ENCODE measurements around the gene LRMDA.

Gene LRMDA

DNA sequence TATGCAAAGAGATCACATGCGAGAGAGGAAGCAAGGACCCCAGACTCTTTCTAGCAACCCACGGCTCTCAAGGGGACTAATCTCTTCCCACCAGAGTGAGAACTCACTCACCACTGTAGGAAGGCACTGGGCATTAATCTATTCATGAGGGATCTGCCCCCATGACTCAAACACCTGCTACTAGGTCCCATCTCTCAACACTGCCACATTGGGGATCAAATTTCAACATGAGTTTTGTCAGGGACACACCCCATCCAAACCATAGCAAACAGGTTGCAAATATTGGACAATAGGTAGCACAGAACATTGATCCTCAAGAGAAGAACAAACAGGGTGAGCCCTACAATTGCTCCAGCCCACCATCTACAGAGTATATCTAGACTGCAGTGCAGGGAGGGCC, 740.6 kb downstream of the LRMDA start:
- DNase-seq (ENCODE audit: low read depth) = no peak

DNA sequence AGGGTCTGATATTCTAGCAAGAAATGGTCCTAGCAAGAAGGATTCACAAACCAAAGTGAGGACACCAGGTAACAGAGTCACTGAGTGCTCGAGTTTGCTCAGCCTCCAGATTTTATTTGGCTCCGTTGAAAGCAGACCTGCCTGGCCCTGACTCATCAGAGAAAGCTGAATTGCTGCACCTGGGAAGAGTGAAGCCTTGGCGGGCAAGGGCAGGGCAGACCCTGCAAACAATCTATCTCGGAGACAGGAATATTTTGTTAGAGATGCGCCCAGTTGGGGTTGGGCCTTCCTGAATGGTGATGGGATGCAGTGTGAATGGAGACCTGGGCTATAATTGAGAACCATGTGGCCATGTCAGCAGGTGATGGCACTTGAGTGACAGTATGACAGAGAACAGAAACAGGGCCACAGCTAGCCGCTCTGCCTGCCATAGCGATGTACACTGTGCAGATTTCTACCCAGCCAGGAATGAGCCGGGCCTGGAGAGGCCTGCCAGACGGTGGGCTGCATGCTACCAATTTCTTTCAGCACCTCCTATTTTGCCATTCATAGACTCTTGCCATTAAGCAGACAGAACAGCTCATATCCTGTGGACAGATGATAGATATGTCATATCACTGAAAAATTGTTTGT, 744.2 kb downstream of the LRMDA start:
- DNase-seq (ENCODE audit: low read depth) = no peak

DNA sequence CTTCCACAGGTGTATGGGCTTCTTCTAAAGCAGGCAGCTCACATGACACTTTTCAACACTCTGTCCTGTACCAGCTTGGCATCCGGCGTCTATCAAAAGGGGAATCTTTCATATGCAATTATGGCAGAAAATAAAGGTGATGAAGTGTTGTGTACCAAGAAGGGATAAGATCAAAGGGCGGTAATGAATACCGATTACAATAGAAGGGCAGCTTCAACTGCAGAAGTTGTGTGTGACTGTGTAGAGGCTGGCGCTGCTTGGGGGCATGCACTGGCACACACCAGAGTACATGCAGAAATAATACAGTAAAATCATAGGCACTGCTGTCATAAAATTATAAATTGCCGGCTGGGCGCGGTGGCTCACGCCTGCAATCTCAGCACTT, 744.7 kb downstream of the LRMDA start:
- no peak for DNase-seq (ENCODE audit: low read depth)

DNA sequence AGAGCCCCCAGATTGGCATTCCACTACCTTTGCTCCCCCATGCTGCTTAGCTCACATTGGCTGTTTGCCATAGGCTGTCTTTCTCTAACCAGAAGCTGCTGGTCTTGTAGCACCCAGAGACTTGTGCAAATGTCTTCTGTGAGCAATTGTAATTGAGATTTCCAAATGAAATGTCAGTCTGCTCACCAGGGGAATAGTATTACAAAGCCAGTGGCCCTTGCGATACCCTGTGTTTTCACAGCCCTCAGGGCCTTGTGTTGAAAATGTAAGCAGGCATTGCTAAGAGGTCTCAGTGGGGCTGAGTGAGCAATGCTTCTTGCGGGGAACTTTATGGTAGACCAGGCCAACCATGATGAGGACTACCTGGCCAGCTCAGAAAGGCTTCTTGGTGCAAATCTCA, 746.5 kb downstream of the LRMDA start:
- DNase-seq (ENCODE audit: low read depth) = no peak

DNA sequence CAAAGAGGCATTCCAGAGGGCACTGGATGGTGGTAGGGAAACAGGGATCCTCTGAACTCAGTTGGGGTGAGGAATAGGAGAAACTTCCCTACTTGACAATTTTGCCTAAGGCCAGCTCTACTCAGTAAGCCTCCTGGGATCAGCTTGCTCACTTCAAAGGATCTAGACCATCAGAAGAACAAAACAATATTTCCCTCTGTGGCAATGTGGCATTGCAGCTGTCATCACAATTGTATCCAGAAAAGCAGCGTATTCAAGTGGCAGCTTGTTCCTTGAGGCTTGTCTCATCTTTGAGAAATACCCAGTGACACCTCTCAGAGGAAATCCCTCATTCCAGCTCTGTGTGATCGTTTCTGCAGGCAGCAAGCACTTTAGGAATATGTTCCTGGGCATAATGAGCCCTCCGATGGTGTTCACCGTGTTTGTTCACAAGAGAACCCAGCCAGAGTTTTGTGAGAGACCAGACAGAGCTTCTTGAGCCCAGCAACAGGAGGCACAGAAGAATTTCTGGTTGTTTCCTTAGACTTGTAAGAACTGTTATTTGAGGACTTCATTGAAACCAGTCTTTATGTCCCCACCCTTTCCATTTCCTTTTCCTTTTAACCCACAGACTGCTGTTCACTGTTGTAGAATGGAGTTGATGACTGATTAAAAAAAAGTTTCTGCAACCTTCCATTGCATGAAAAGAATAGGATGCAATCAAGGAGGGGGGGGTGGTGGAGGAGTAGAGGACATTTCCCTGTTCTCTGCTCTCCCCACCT, 747.3 kb downstream of the LRMDA start:
- no peak for DNase-seq (ENCODE audit: low read depth)

DNA sequence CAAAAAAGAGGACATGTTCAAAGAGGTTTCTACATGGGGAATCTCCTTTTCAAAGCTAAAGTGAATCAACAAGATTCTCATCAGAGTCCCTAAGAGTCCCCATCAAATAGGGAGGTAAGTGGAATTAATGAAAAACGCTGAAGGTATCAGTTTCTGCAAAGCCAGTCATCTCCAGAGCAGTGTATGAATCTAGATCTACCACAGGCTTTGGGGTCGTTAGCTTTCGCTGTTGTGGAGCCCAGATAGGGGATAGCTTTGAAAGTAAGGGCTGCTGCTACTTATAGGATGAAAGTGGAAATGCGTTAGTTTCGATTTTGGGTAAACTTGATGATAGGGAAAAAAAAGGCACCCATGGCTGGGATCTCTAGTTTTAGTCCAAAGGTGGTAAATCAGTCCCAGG, 748.4 kb downstream of the LRMDA start:
- DNase-seq (ENCODE audit: low read depth) = no peak

DNA sequence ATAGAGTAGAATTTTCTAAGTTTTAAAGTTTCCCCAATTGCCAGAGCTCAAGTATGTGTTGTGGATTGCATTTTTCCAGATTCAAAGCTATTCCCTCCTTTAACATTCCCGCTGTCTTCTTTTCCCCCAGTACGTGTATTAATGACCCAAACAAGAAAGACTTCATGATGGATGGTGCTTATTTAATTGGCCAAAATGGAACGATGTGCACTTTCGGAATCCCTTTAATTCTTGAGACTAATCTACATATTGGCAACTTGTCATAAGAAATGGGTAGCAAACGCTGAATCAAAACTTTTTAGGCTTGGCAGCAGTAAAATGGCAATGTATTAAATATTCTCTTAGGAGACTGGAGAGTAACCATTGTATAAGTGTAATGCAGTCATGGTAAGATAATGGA, 753.2 kb downstream of the LRMDA start:
- no peak for DNase-seq (ENCODE audit: low read depth)

DNA sequence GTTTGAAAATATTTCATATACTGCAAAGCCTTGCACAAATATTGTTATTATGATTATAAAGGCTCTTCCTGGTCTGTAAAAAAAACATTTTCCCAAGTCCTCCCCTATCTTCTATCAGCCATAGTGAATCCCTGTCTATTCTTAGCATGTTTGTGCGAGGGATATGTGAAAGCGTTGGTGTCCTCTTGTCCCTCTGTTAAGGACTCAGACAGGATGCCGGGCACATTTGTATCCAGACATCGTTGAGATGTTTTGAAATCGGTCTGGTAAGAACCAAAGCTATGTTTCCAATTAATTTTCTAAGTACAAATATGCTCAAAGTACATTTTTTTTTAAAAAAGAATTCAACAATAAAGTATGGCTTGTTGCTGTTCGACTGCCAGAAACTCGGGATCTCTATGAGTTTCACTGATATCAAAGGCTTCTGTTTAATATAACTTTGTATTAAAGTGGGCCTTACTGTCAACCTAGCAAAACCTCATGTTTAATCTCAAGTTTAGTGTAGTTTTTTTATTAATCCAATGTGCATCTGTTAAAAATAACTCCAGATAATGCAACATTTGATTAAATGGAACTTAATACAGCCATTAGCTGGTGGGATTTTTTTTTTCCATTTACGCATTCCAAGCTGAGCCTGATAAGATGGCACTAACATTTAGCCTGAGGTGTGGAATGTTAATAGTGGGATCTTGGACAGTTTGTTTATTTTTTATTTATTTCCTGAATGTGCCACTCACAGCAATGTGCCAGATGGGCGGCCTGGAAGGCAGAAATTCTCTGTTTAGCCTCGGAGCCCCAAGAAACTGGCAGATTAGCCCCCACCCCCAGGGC, 754.3 kb downstream of the LRMDA start:
- DNase-seq (ENCODE audit: low read depth) = no peak

DNA sequence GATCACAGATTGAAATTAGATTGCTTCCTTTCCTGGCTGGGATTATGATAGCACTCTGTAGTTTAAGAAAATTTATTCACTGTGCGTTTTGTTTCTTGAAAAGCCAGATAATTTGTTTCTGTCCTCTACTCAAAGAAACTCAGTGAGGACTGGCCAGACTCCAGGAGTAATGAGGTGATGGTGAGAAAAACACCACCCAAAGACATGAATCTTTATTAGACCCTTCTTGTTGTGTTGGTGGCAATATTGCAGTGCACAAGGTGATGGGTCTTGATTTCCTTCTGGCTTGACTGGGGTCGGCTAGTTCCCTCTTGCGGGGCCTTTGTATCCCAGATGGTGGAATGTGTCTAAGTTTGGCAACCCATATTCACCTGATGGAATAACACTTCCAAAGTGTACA, 756.8 kb downstream of the LRMDA start:
- DNase-seq (ENCODE audit: low read depth) = no peak

DNA sequence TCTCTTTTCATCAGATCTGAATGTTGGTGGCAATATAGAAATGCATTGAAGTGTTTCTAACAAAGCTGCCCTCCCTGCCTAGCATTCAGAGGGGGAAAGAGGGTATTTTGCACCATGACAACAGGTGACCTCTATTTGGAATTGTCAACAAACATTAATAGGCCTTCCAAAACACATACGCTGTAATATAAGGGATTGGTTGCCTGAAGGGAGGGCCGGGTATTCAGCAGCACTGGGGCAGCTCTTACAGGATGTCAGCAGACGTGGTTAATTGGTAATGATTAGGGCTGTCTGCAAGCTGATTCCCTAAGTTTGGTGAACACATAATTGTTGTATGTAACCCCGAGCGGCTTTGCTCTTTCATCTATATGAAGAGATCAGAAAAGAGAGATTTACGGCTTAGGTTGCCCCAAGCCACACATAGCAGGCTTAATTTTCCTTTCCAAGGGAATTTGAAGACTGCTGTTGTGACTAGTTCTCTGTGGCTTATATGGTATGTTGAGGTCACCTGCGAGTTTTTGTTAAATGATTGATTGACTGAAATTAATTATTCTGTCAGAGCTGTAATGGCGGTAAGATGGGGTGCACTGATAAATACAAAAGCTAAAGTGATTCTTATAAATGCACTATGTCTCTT, 759.3 kb downstream of the LRMDA start:
- DNase-seq (ENCODE audit: low read depth) = no peak

DNA sequence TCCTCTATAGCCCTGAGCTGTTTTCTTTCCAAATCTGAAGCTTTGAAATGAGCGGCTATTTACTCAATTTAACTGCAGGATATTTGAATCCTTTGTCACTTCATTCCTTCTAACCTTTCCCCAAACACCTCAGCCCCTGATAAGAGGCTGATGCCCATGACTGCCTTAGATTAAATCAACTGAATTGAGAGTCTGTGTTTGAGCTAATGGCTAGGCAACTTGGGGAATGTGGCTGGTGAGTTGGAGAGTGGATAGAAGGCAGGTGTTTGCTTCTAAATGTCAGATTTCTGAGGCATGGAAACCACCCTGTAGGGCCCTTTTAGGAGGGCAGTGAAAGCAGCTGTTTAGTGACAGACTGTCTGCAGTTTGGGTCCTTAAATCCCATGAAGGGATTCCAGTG, 759.9 kb downstream of the LRMDA start:
- no peak for DNase-seq (ENCODE audit: low read depth)

DNA sequence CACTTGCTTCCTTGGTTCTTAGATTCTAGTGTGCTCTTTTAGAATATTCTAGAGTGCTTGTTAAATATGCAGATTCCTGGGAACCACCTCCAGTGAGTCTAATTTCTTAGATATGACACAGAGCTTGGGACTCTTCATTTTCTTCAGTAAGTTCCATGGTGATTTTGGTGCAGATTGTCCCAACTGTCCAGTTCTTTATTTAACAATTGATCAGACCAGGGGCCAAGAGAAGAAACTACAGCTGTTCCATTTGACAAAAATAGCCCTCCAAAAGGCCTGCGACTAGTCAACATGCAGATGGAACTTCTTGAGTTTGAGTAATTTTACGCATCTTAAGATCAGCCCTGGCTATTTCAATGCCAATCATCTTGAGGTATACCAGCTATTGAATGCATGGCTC, 760.7 kb downstream of the LRMDA start:
- DNase-seq (ENCODE audit: low read depth) = no peak

DNA sequence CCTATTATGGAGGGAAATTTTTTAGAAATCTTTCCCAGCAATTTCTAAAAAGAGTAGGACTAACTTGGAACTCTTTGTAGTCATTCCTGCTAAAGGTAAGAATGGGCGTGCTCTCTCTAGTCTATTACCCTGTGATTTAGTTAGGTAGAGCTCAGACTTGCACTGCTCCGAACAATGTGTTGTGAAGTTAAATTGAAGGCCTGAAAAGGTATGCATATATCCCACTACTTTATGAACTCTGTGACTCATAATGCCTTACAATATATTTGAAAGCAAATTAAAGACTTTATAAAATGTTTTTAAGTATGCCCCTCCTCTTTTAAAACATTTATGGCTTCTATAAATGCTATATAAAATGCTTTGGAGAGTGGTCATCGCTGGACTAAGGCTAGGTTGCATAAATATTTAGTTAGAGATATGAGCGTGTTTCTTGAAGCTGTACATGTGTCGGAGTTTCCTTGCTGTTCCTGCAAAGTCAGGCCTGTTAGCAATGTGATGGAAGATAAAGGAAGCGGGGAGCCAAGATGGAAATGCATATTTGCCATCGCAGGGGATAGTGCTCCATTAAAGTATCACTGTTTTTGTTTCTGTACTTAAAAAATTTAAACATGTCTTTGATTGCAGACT, 761.4 kb downstream of the LRMDA start:
- DNase-seq (ENCODE audit: low read depth) = no peak

DNA sequence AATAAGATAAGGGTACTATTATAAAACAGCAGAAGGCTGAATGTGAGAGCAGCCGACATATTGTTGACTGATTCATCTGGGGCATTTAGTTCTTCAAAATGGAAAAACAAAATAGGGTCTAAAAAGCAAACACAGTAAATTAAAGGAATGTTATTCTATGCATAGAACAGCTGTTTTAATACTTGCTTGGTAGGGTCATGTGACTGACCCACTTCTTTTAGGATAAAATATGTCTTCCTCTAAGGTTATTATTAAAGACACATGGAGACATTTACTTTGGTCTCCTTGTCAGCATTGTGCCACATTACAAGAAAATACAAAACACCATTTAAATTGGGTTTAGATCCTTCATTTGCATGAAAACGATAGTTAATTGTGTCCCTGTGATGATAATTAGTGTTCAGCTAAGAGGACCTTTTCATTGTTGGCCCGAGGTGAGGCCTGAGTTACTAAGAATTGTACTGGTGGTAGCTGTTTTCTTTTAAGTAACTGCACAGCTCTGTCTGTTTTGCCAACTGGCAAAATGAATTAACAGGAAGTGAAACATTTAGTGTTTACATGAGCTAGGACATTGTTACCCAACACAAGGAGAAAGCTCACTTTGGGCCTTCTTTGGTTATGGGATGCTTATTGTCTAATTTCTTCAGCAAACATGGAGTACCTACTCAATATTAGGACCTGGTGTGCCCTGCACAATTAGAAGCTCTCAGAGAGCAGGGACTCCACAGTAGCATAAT, 764.4 kb downstream of the LRMDA start:
- no peak for DNase-seq (ENCODE audit: low read depth)

DNA sequence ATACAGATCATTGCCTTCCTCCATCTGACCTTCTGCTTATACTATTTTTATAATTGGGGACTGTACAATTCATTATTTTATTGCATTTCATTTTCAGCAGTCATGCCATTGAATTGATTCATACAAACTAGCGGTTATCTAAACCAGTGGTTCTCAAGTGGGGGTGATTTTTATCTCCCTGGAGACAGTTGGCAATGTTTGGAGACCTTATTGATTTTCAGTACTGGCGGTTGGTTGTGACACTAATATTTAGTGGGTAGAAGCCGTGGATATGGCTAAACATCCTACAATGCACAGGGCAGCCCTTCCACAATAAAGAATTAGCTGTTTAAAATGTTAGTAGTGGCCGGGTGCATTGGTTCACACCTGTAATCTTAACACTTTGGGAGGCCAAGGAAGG, 765.9 kb downstream of the LRMDA start:
- no peak for DNase-seq (ENCODE audit: low read depth)

DNA sequence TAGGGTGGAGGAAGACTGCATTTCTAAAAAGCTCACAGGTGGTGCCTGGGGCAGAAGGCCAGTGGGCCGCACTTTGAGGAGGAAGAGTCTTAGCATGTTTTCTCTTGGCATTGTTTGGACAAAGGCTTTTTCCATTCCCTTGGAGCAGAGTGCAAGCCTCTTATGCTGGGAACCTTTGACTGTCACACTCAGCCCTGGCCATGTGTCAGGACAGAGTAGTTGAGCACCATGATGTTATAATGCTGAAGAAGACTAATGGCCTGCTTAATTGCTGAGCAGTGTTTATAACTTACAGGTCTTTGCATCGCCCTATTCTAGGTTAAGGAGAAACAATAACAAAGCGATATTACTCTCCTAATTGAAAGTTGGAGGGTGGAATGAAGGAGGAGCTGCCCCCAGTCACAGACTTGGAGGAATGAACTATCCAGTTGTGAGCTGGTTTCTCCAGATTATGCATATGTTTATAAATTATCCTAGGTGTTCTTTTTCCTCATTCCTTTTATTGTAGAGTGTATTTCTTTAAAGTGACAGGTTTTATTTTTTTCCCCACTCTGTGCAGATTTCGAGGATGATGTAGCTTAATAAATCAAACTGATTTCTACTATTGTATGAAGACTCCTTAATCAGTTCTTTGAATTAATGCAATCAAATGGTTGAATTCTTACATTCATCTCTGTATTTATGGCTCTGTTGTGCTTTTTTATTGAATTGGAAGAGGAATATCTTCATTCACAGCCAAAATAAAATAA, 767.0 kb downstream of the LRMDA start:
- no peak for DNase-seq (ENCODE audit: low read depth)

DNA sequence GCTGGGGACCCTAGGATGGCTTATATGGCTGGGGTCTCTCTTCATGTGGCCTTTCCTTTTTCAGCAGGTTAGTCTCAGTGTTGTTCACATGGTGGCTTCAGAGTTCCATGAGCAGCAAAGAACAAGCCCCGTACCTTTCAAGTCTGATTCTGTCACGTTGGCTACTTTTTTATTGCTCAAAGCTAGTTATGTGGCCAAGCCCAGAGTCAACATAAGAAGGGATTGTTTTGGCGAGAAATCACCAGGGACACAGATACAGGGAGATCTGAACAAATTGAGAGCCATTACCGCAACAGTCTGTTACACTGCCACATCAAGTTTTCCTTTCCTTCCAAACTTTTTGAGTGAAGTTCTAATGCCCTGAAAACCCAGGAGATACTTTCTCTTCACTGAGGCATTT, 770.5 kb downstream of the LRMDA start:
- no peak for DNase-seq (ENCODE audit: low read depth)

DNA sequence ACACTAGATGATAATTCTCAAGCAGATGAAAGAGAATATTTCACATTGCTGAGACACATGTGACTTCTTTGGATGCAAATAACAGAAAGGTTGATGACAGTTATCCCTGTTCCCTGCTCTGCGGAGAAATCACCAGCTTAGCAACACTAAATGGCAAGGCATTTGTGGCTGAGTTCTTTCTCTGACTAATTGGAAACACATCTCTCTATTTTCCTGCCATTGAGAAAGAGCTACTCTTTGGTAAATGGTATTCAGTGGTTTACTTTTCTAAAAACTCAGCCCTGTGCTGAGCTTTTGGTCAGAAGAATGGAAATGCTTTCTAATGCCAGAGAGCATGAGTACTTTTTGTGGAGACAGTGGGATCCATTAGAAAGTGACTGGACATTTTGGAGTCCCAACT, 771.4 kb downstream of the LRMDA start:
- DNase-seq (ENCODE audit: low read depth) = no peak

DNA sequence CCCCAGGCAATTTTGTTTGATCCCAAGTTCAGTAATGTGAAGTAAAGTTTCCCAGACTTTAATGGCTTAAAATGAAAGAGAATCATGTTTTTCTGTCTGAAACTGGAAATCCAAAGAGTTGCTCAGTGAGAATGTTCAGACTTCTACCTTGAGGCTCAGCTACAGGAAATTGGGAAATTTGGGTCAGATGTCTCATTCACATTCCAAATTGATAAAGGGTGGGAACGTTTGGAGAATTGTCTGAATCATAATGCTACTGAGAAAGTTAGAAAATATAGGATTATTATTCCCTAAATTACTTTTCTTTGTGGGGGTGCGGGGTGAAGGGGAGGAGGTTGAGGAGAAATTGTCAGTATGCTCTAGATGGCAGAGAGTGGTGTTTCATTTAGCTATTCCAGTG, 773.9 kb downstream of the LRMDA start:
- DNase-seq (ENCODE audit: low read depth) = no peak

DNA sequence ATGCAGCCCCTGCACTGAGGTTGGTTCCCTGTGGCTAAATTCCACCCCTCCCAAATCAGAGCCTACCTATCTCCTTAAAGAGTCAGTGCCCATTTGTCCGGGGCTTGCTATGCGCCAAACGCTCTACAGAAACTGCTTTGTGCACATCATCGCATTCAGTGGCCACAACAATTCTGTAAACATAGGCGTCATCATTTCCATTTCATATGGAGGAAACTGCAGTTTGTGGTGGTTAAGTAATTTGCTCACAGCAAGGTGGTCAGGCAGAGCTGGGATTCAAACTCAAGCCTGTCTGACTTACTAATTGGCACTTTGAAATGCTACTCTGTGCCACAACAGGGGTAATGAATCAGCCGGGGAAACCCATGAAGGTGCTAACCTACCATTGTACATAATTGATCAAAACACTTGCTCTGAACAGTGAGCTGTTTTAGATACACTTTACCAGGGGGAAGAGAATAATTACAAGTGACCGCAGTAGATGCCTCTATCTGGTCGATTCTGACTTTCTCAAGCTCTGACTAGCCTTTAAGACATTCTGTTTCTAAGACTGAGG, 775.5 kb downstream of the LRMDA start:
- no peak for DNase-seq (ENCODE audit: low read depth)

DNA sequence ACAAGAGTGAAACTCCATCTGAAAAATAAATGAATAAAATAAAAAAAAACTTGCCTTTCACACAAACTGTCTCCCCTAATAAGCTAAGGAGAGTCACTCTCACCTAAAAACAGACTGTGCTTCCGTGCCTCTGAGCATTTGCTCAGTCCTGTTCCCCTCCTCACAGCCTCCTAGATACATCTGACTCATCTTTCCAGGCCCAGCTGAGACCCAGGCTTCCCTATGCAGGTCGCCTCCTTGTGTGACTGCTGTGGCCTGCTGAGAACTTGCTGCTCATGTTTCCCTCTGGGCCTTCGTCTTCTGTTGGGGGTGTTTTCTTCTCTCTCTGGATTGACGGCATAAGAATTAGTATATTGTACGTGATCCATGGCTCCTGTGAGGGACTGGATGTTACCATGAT, 777.7 kb downstream of the LRMDA start:
- DNase-seq (ENCODE audit: low read depth) = no peak
